HAP-1 (cell line): ENCODE measurements around the gene ATP2A3.

ENCODE experiments used
- DNase-seq, 2 experiments: peaks; one replicate each; pipeline ENCODE4 v3.0.0-alpha.2; 2016 to 2020; ENCODE audit warnings: low spot score in 2 of 2
- H3K27me3 ChIP-seq: fragments of 250-450 bp; sonication (Bioruptor Pico); 2 replicates; pipeline ENCODE4 v1.5.1; 2020; ENCODE audit warnings: low read depth, mild to moderate bottlenecking, moderate library complexity
- H3K36me3 ChIP-seq: fragments of 250-450 bp; sonication (Bioruptor Pico); replicated peaks from 2 replicates; pipeline ENCODE4 v1.5.1; 2020; ENCODE audit warnings: mild to moderate bottlenecking
- H3K4me1 ChIP-seq: fragments of 250-450 bp; sonication (Bioruptor Pico); 2 replicates; pipeline ENCODE4 v1.5.1; 2020; ENCODE audit warnings: mild to moderate bottlenecking
- H3K4me3 ChIP-seq: fragments of 250-450 bp; sonication (Bioruptor Pico); 2 replicates; pipeline ENCODE4 v1.5.1; 2020; ENCODE audit warnings: mild to moderate bottlenecking, moderate library complexity
- H3K9me3 ChIP-seq: fragments of 250-450 bp; sonication (Bioruptor Pico); 2 replicates; pipeline ENCODE4 v1.5.1; 2020; ENCODE audit warnings: mild to moderate bottlenecking, moderate library complexity
- in situ Hi-C: fragments of 300-500 bp; cut with MboI; formaldehyde crosslinking; loops from 3 replicates; pipeline ENCODE4 v1.14.3; 2020; ENCODE audit warnings: low sequenced_read_pairs, inconsistent platforms, mixed read lengths

ATP2A3 gene

GRCh38 chr17:3964203-3965117 lies at the start of gene ATP2A3:
Gene ATP2A3, minus strand, starts transcription at chr17:3964437. Its CDS starts 146 bp downstream, at chr17:3964291.
- DNase-seq, result peak; percentile 4 to 49
- peaks cover 4% of the 10 kb centered on the region; the same call in 1 of the 2 replicates for H3K4me1 ChIP-seq
- H3K9me3 ChIP-seq, result no peaks in the 10 kb centered on the region
- in situ Hi-C loops, result no loop called here
- H3K27me3 ChIP-seq, result peaks cover 19% of the 10 kb centered on the region
- H3K36me3 ChIP-seq, result no peaks in the 10 kb centered on the region
- H3K4me3 ChIP-seq, result peak within 1 kb of the TSS; percentile 34

- Histone ChIP-seq H3K4me3 (no peak overlapping the region), H3K9me3 (no peaks in the 10 kb centered on the region), H3K27me3 (no peaks in the 10 kb centered on the region), H3K4me1 (no peaks in the 10 kb centered on the region), H3K36me3 (peaks cover 49% of the 10 kb centered on the region)
- DNase-seq, result no peak
- in situ Hi-C loops, result no loop called here
These were observed 46.5 kb upstream of the ATP2A3 start for GRCh38 chr17:4010754-4011153.

- no peaks in the 10 kb centered on the region for H3K9me3 ChIP-seq
- no peak overlapping the region for H3K4me3 ChIP-seq
- in situ Hi-C loops, result loop anchor here (10.0 kb wide), 1 partner anchor 274 kb away; no protein-coding TSS in a partner anchor
- no peak for DNase-seq
- H3K4me1 ChIP-seq, result no peaks in the 10 kb centered on the region
- no peaks in the 10 kb centered on the region for H3K27me3 ChIP-seq
- peaks cover 34% of the 10 kb centered on the region for H3K36me3 ChIP-seq
These were observed 45.0 kb upstream of the ATP2A3 start for GRCh38 chr17:4009186-4009785.

- no peak overlapping the region for H3K4me3 ChIP-seq
- no peaks in the 10 kb centered on the region for H3K4me1 ChIP-seq
- no peaks in the 10 kb centered on the region for H3K9me3 ChIP-seq
- no peaks in the 10 kb centered on the region for H3K27me3 ChIP-seq
- DNase-seq, result no peak
- peaks cover 28% of the 10 kb centered on the region for H3K36me3 ChIP-seq
- in situ Hi-C loops, result loop anchor here (10.0 kb wide), 1 partner anchor 274 kb away; no protein-coding TSS in a partner anchor
These were observed 44.4 kb upstream of the ATP2A3 start for GRCh38 chr17:4008441-4009185.

GRCh38 chr17:4008082-4008435 lies 43.8 kb upstream of the ATP2A3 start:
- H3K9me3 ChIP-seq, result no peaks in the 10 kb centered on the region
- in situ Hi-C loops, result loop anchor here (10.0 kb wide), 1 partner anchor 273 kb away; no protein-coding TSS in a partner anchor
- H3K4me1 ChIP-seq, result no peaks in the 10 kb centered on the region
- no peak for DNase-seq
- no peaks in the 10 kb centered on the region for H3K27me3 ChIP-seq
- H3K36me3 ChIP-seq, result peaks cover 23% of the 10 kb centered on the region
- no peak overlapping the region for H3K4me3 ChIP-seq

- H3K4me1 ChIP-seq, result no peaks in the 10 kb centered on the region
- in situ Hi-C loops, result loop anchor here (10.0 kb wide), 1 partner anchor 273 kb away; no protein-coding TSS in a partner anchor
- H3K9me3 ChIP-seq, result no peaks in the 10 kb centered on the region
- peaks cover 21% of the 10 kb centered on the region for H3K36me3 ChIP-seq
- H3K27me3 ChIP-seq, result no peaks in the 10 kb centered on the region
- no peak for DNase-seq
- no peak overlapping the region for H3K4me3 ChIP-seq
These were observed 43.3 kb upstream of the ATP2A3 start for GRCh38 chr17:4007346-4008081.

GRCh38 chr17:4006745-4007211 lies 42.5 kb upstream of the ATP2A3 start:
- H3K4me3 ChIP-seq, result no peak overlapping the region
- no peaks in the 10 kb centered on the region for H3K9me3 ChIP-seq
- H3K27me3 ChIP-seq, result no peaks in the 10 kb centered on the region
- H3K36me3 ChIP-seq, result peaks cover 14% of the 10 kb centered on the region
- DNase-seq, result no peak
- in situ Hi-C loops, result loop anchor here (10.0 kb wide), 1 partner anchor 272 kb away; no protein-coding TSS in a partner anchor
- H3K4me1 ChIP-seq, result no peaks in the 10 kb centered on the region

GRCh38 chr17:4006165-4006589 lies 41.9 kb upstream of the ATP2A3 start:
- Histone ChIP-seq H3K4me1 (no peaks in the 10 kb centered on the region), H3K36me3 (peaks cover 14% of the 10 kb centered on the region), H3K27me3 (no peaks in the 10 kb centered on the region), H3K9me3 (no peaks in the 10 kb centered on the region), H3K4me3 (no peak overlapping the region)
- DNase-seq, result no peak
- in situ Hi-C loops, result loop anchor here (10.0 kb wide), 1 partner anchor 271 kb away; no protein-coding TSS in a partner anchor

GRCh38 chr17:4005296-4006164 lies 41.3 kb upstream of the ATP2A3 start:
- H3K9me3 ChIP-seq, result no peaks in the 10 kb centered on the region
- DNase-seq, result no peak
- in situ Hi-C loops, result loop anchor here (10.0 kb wide), 1 partner anchor 271 kb away; no protein-coding TSS in a partner anchor
- no peaks in the 10 kb centered on the region for H3K27me3 ChIP-seq
- H3K4me1 ChIP-seq, result no peaks in the 10 kb centered on the region
- H3K36me3 ChIP-seq, result peaks cover 14% of the 10 kb centered on the region
- no peak overlapping the region for H3K4me3 ChIP-seq

GRCh38 chr17:4004517-4005295 lies 40.5 kb upstream of the ATP2A3 start:
- DNase-seq, result peak; percentile 45 to 75
- Histone ChIP-seq H3K36me3 (peaks cover 14% of the 10 kb centered on the region), H3K4me1 (no peaks in the 10 kb centered on the region), H3K27me3 (no peaks in the 10 kb centered on the region), H3K9me3 (no peaks in the 10 kb centered on the region), H3K4me3 (no peak overlapping the region)
- in situ Hi-C loops, result loop anchor here (5.0 to 10.0 kb wide), 2 partner anchors 92 to 270 kb away; no protein-coding TSS in a partner anchor

- in situ Hi-C loops, result loop anchor here (5.0 to 10.0 kb wide), 2 partner anchors 91 to 269 kb away; no protein-coding TSS in a partner anchor
These were observed 39.5 kb upstream of the ATP2A3 start for GRCh38 chr17:4003501-4004421.

More at GRCh38 chr17:4003501-4004421, 39.5 kb upstream of the ATP2A3 start:
- DNase-seq, result no peak
- Histone ChIP-seq H3K4me3 (no peak overlapping the region), H3K4me1 (no peaks in the 10 kb centered on the region), H3K9me3 (no peaks in the 10 kb centered on the region), H3K36me3 (peaks cover 8% of the 10 kb centered on the region), H3K27me3 (no peaks in the 10 kb centered on the region)
